DOHH2 (cell line): Measurements from ENCODE around the gene TBCD.

Experiments used
- H3F3A ChIP-seq: fragments of 200-600 bp; sonication (generic), shearing (Covaris generic); 2 replicates; pipeline ENCODE4 v1.6.0; 2016; ENCODE audit warnings: antibody characterized with exemption, mild to moderate bottlenecking; ENCODE audit not compliant: control insufficient read depth, insufficient read depth
- H3K27ac ChIP-seq: fragments of 200-600 bp; sonication (generic); 2 replicates; pipeline ENCODE4 v1.5.1; 2014; ENCODE audit warnings: low read depth, mild to moderate bottlenecking, low read length, moderate library complexity
- H3K27me3 ChIP-seq: fragments of 200-600 bp; sonication (generic); 2 replicates; pipeline ENCODE4 v1.6.1; 2014; ENCODE audit warnings: mild to moderate bottlenecking, low read length, mixed read lengths; ENCODE audit not compliant: control insufficient read depth
- H3K36me3 ChIP-seq: fragments of 200-600 bp; sonication (generic); 2 replicates; pipeline ENCODE4 v1.6.1; 2014; ENCODE audit warnings: mild to moderate bottlenecking, low read length, moderate library complexity, mixed read lengths; ENCODE audit not compliant: control insufficient read depth
- H3K4me1 ChIP-seq: fragments of 200-600 bp; sonication (generic); 2 replicates; pipeline ENCODE4 v1.6.1; 2014; ENCODE audit warnings: mild to moderate bottlenecking, low read length, mixed read lengths; ENCODE audit not compliant: control insufficient read depth
- H3K4me2 ChIP-seq: fragments of 200-600 bp; sonication (generic); 2 replicates; pipeline ENCODE4 v1.6.0; 2014; ENCODE audit warnings: mild to moderate bottlenecking, low read length, moderate library complexity
- H3K4me3 ChIP-seq: fragments of 200-600 bp; sonication (generic); 2 replicates; pipeline ENCODE4 v1.5.1; 2014; ENCODE audit warnings: mild to moderate bottlenecking, low read length, mixed read lengths
- H3K79me2 ChIP-seq: fragments of 200-600 bp; sonication (generic); 2 replicates; pipeline ENCODE4 v1.6.1; 2014; ENCODE audit warnings: mild to moderate bottlenecking, low read length, mixed read lengths; ENCODE audit not compliant: control insufficient read depth
- H3K9me2 ChIP-seq: fragments of 200-600 bp; sonication (generic); replicated peaks from 2 replicates; pipeline ENCODE4 v1.6.1; 2014; ENCODE audit warnings: mild to moderate bottlenecking, low read length, mixed read lengths; ENCODE audit not compliant: control insufficient read depth
- H3K9me3 ChIP-seq: fragments of 200-600 bp; sonication (generic); 2 replicates; pipeline ENCODE4 v1.6.1; 2014; ENCODE audit warnings: antibody characterized with exemption, low read length, mixed read lengths; ENCODE audit not compliant: control insufficient read depth, insufficient read depth
- H4K20me1 ChIP-seq: fragments of 200-600 bp; sonication (generic); 2 replicates; pipeline ENCODE4 v1.6.0; 2014; ENCODE audit warnings: low read depth, mild to moderate bottlenecking, antibody characterized with exemption, low read length, moderate library complexity; ENCODE audit not compliant: control insufficient read depth, insufficient read depth
- CTCF ChIP-seq: fragments of 200-600 bp; sonication (generic); IDR thresholded peaks from one replicate; pipeline ENCODE4 v1.5.1; 2014; ENCODE audit warnings: antibody characterized with exemption, mild to moderate bottlenecking, low read depth, low read length; ENCODE audit not compliant: poor library complexity, severe bottlenecking
- EZH2phosphoT487 ChIP-seq: fragments of 200-600 bp; sonication (generic); IDR thresholded peaks from 2 replicates; pipeline ENCODE4 v1.6.1; 2017; ENCODE audit warnings: borderline replicate concordance, mild to moderate bottlenecking, antibody characterized with exemption, low read length, moderate library complexity, mixed read lengths

The TBCD gene

GRCh38 chr17:82863383-82863940 is 111.6 kb downstream of the TBCD start:
- peaks cover 82% of the 10 kb centered on the region for H3K4me1 ChIP-seq
- H3K27me3 ChIP-seq, result no peaks in the 10 kb centered on the region
- peak overlapping the region; percentile 57 for H3K4me2 ChIP-seq
- no peaks in the 10 kb centered on the region for H3K9me2 ChIP-seq
- 0 out of 2 replicates have a peak, but pooled peaks cover 5% of the 10 kb centered on the region for H3K36me3 ChIP-seq
- peaks cover 19% of the 10 kb centered on the region for H4K20me1 ChIP-seq
- H3F3A ChIP-seq, result 0 out of 2 replicates have a peak, but pooled peaks cover 7% of the 10 kb centered on the region
- H3K4me3 ChIP-seq, result peak overlapping the region; percentile 48
- H3K79me2 ChIP-seq, result peaks cover 51% of the 10 kb centered on the region
- H3K27ac ChIP-seq, result peak overlapping the region; percentile 37
- no peaks in the 10 kb centered on the region for H3K9me3 ChIP-seq
- TF ChIP-seq EZH2phosphoT487 (no peak), CTCF (no peak)

GRCh38 chr17:82863941-82864712 is 112.3 kb downstream of the TBCD start:
- Histone ChIP-seq H3F3A (0 out of 2 replicates have a peak, but pooled peaks cover 7% of the 10 kb centered on the region), H3K27me3 (no peaks in the 10 kb centered on the region), H3K79me2 (peaks cover 55% of the 10 kb centered on the region), H3K4me1 (peaks cover 82% of the 10 kb centered on the region), H3K4me3 (peak overlapping the region; percentile 48), H3K9me2 (no peaks in the 10 kb centered on the region), H3K36me3 (0 out of 2 replicates have a peak, but pooled peaks cover 5% of the 10 kb centered on the region), H3K9me3 (no peaks in the 10 kb centered on the region), H3K4me2 (peak overlapping the region; percentile 57), H4K20me1 (peaks cover 19% of the 10 kb centered on the region), H3K27ac (peak overlapping the region; percentile 37)
- TF ChIP-seq CTCF, result no peak
- TF ChIP-seq EZH2phosphoT487, result no peak

GRCh38 chr17:82864713-82865248 is 112.9 kb downstream of the TBCD start:
- no peaks in the 10 kb centered on the region for H3K9me2 ChIP-seq
- peaks cover 82% of the 10 kb centered on the region for H3K4me1 ChIP-seq
- H4K20me1 ChIP-seq, result peaks cover 19% of the 10 kb centered on the region
- TF ChIP-seq EZH2phosphoT487, result no peak
- peak; percentile 8 for TF ChIP-seq CTCF
- H3K4me3 ChIP-seq, result peak overlapping the region; percentile 48
- peak overlapping the region; percentile 57 for H3K4me2 ChIP-seq
- H3K9me3 ChIP-seq, result no peaks in the 10 kb centered on the region
- no peaks in the 10 kb centered on the region for H3K27me3 ChIP-seq
- H3K27ac ChIP-seq, result peak overlapping the region; percentile 37
- peaks cover 57% of the 10 kb centered on the region for H3K79me2 ChIP-seq
- 0 out of 2 replicates have a peak, but pooled peaks cover 7% of the 10 kb centered on the region for H3F3A ChIP-seq
- peaks cover 7% of the 10 kb centered on the region for H3K36me3 ChIP-seq
